Measurements from ENCODE around the gene RNASE13.
A peak's percentile ranks its signal among the peaks of the same experiment; 100 is the strongest.
"Not testable (repeated sequence)": the region's sequence is repeated elsewhere in the genome, so short reads cannot be mapped to it uniquely, and the experiment has no call there.

RNASE13 gene

DNA sequence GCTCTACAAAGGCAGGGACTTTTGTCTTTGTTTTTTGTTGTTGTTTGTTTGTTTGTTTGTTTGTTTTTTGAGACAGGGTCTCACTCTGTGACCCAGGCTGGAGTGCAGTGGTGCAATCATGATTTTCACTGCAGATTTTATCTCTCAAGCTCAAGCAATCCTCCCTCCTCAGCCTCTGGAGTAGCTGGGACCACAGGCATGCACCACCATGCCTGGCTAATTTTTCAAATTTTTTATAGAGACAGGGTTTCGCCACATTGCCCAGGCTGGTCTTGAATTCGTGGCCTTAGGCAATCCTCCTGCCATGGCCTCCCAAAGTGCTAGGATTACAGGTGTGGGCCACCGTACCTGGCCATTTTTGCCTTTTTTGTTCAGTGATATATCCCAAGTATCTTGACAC is 6.3 kb upstream of the RNASE13 start:
- DNase-seq, result not testable (repeated sequence)

DNA sequence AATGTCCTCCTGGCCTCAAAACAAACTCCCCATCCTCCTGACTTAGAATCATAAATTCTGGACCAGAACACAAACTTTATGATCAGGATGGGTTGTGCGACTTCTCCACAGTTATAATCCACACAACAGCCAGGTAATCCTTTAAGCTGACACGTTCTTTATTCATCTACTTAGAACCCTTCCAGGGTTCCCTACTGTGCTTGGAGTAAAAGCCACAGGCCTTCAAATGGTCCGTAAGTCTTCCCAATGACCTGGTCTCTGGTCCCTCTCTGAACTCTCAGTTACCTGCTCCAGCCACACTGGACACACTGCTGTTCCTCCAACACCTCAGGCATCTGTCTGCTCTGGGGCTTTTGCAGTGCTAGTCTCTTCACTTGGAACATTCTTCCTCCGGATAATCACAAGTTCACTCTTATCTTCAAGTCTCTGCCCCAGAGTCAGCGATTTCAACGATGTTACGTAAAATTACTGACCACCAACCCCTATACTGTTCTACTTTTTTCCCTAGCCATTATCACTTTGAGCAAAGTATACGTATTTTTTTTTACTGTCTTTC is 5.8 kb upstream of the RNASE13 start:
- no peak for DNase-seq

DNA sequence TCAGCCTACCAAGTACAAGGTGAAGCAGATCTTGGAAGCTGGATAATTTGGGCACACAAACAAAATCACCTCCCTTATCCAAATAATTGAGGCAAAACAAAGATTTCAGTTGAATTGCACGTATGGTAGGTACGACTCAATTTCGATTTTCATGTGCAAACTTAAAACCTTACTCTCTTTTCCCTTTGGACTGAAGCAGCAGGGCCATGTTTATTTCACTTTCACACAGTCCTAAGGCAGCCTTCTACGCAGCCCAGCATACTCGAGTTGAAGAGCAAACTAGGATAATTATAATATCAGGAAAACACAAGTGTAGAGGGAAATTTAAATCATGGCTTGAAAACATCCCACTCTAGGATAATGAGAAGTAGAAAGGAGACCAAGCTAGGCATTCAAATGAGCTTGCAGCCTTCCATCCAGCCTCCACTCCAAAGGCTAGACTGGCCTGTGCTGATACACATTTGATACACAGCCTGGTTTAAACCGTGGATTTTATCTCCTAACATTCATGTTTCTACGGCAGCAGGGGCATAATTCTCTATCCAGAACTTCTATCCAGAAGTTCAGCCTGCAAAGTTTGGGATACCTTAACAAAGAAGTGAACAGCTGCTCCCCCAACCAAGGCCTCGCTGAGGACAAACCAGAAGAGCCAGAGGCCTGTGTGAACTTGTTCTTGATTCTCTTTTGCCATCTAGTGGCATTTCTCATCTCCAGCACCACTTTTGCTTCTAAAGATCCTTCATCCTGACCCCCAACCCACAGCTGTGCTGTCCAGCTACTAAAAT is 5.2 kb upstream of the RNASE13 start:
- DNase-seq, result peak; percentile 59 to 61

DNA sequence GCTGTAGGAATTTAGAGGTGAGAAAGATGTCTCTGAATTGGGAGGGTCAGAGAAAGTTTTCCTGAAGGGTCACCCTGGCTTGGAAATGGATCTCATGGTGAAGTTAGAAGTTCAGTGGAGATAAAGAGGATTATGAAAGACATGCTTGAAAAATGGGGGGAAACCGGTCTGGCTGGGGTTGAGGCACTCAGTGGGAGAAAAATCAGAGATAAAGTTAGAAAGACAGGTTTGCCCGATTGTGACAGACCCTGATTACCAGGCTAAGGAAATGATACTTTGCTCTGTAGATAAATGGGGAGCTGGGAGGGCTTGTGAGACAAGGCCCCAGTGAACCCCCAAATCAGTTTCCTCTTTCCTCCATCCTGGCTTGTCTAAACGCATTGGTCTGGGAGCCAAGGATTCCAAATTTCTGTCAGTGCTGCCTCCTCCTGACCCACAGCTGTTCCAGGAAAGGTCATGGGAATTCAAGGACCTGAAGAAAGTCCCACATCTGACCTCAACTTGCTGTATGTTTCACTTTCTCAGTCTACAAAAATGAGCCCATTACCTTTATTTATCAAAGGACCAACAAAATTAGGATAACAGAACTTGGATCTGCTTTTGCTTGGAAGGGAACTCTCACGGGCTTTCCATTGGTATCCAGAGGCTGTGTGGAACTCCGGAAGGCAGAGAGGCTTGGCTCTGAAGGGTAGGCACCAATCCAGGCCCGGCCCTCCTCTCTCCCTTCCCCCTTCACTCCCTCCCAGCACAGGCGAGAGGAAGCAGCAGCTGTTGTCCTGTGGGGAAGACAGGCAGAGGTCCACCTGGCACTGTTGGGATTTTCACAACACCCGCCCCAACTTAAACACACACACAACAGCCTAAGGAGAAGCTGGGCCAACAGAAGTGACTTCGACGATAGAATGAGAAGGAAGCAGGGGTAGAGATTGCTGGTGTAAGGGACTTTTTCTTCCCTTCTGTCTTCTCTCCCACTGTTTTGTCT is 4.1 kb upstream of the RNASE13 start:
- no peak for DNase-seq

DNA sequence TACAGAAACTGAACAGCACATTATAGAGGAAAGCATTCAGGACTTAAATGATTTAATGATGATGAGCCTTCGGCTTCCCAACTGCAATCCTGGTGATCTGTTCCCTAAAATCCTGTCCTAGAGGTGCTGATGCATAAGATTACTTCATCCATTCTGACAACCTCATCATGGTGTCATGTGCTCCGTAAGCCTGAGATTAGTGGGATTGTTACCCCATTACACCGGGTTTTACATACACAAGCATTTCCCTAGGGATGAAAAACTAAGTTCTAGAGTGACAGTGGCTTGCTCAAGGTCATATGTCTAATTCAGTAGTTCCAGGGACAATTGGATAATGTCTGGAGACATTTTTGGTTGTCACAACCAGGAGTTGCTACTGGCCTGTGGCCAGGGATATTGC is 2.5 kb upstream of the RNASE13 start:
- DNase-seq, result no peak

DNA sequence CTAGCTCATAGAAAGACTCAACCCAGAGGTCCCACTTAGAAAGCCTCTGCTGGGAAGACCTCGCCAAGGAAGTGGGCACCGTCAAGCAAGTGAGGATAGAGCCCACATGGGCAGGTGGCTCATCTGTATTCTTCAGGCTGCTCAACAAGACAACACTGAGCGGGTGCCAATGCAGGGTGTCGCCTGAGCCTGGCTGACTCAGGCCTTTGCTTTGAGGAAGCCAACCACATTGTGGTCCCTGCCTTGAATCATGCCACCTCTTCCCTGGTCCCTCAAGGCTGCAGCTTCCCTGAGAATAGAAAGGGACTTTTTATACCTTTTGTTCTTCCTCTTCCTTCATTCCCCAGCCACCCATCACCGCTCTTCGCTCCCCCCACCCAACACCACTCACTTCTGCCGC is 2.1 kb upstream of the RNASE13 start:
- DNase-seq, result no peak

DNA sequence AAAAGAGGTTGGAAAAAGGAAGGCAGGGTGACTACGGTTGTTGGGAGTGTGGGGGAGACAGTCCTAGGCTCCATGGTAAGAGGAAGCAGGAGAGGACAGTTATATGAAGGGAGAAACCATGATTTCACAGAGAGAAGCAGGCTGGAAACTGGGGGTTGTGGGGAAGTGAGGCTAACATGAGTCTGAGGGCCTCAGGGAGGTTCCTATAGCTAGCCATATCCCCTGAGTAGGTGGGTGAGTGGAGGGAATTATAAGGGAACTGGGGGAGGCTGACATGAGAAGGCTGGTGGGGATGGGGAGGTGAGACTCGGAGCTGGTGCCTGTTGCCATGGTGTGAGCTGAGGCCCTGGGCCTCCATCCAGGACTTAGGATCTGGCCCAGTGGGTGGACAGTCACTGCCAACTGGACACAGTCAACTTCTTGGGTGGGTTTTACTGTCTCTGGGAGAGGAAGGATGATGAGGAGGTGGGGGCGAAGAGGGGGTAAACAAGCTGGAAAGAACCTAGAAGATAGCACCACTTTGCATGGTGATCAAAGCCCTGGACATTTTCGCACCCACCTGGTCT is 1.4 kb downstream of the RNASE13 start:
- no peak for DNase-seq

DNA sequence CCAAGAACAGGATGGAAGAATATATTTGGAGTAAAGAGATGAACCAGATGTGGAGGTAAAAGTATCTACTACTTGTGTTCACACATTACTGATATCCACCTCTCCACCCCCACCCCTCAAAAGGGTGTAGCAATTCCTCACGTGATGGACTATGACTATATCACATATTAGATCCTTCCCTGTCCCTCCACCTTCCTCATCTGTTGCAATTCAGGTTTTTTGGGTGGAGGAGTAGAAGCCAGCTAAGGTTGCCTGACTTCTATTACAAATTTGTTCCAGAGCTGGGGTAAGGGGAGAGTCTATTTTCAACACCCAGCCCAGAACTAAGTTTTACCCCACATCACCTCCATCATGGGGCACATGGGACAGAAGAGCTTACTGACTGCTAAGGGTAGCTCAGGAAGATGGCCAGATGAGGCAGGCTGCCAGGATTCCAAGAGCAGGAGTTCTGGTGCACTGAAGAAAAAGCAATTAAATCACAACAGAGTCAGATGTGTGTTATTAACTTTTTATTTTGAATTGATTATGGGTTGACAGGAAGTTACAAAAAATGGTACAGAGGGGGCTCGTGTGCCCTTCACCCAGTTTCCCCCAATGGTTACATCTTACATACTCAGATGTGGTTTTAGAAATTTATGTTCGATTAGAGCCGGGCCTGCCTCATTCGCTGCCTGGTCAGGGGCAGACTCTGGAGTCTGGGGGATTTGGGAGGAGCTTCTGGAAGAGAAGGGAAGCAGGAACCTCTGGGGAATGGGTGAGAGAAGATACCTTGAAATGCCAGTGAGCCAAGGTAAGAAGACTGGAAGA is 2.1 kb downstream of the RNASE13 start:
- DNase-seq, result no peak

DNA sequence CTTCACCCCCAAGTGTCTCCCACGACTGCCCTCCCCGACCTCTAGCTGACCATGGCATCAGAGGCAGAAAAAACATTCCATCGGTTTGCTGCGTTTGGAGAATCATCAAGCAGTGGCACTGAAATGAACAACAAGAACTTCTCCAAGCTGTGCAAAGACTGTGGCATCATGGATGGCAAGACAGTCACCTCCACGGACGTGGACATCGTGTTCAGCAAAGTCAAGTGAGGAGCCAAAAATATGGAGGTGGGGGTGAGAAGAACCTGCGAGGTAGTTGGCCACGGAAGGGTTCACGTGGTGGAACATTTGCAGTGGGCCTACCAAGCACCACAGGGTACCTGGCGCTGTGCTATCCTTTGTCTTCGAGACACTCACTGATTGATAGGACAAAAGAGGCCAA is 4.1 kb downstream of the RNASE13 start:
- no peak for DNase-seq

DNA sequence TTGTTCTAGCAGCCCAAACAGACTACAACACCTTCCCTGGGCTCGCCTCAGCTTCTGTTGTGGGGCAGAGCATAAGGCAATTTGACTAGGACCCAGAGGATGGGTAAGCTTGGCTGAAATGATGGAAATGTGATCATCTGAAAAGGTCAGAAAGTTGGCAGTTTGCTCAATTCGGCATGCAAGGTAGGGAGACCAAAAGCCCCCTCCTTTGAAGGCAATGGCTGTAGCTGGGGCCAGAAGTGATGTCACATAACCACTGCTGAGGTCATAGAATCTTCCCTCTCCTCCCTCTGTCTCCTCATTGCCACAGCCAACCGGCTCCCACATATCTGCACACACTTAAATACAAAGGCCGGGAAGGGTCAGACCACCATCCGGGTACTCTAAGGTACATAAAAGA is 4.7 kb downstream of the RNASE13 start, which contains the start of gene TPPP2:
Gene TPPP2 (plus strand): TSS at position 301 of the 400 bp plus-strand sequence. CDS start 365 bp downstream, outside the sequence.
- no peak for DNase-seq

DNA sequence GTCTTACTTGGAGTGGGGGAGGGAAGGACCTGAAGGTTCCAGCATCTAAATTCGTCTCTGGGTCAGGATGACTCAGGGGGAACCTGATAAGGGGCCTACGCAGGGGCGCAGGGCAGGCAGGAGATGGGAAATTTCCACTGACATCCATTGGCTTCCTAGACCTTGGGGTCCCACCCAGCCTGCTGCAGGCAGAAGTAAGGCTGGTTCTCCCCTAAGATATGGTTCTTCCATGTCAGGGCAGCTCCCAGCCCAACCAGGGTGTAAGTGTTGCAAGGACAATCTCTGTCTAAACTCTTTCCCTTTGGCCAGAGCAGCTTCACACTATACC is 7.7 kb downstream of the RNASE13 start:
- no peak for DNase-seq

DNA sequence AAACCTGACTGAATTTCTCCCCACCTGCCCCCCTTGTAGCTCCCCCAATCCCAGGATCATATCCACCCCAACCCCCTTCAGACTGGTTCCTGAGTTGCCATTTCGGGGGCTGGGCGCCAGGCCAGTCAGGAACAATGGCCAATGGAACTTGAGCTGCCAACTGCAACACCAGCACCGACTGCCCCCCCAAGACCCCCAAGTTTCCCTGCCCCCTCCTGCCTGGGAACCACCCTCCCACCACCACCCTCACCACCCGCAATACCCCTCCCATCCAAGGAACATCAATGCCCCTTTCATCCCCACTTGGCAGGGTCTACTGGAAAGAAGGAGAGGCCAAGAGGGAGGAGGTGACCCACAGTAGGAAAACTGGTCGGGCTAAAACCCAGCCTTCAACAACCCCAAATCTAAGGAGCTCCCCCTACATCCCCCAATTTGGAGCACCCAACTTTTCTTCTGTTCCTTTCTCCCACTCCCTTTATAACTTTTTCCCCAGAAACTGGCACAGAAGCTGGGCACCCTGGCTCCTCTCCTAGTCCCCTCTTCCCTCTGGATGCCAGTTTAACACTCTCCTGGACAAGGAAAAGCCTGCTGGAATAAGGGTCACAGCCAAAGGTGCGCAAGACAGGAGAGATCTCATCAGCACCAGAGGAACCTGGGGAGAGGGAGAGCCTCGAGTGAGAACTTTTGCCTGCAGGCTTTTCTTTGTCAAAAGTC is 8.2 kb downstream of the RNASE13 start:
- DNase-seq, result no peak

DNA sequence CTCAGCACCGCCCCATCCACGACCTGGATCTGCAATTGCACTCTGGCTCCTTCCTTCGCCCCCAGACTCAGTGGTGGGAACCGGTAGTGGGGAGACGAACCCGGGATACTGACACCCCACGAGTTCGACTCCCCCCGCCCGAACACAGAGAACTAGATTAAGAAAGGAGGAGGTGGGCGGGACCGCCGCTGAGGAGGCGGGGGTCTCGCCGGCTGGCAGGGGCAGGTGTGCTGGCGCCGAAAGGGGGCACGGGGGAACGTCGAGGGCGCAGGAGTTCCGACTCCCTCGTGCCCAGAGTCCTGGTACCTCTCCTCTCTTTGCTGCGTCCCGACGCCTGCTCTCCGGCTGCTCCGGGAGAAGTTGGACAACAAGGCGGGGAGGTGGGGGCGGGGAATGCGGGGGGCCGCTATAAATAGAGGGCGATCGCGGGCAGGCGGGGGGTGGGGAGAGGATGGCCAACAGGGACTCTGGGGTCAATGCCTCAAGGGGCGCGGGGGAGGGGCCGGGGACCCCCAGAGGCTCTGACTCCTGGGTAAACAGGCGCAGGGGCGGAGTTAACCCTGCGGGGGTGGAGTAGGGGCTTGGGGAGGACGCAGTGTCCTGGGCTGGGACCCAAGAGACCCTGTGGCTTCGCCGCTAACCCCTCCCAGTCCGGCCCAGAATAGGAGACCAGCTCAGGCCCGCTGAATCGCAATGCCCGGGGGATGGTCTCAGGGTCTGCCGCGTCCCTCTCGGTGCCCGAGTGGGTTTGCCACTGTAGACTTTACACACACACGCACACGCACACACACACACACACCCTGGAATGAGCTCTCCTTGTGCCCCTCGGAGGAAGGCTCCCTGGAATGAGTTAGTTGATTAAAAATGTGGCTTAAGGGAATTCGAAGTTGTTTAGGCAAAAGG is 9.0 kb downstream of the RNASE13 start:
- no peak for DNase-seq

DNA sequence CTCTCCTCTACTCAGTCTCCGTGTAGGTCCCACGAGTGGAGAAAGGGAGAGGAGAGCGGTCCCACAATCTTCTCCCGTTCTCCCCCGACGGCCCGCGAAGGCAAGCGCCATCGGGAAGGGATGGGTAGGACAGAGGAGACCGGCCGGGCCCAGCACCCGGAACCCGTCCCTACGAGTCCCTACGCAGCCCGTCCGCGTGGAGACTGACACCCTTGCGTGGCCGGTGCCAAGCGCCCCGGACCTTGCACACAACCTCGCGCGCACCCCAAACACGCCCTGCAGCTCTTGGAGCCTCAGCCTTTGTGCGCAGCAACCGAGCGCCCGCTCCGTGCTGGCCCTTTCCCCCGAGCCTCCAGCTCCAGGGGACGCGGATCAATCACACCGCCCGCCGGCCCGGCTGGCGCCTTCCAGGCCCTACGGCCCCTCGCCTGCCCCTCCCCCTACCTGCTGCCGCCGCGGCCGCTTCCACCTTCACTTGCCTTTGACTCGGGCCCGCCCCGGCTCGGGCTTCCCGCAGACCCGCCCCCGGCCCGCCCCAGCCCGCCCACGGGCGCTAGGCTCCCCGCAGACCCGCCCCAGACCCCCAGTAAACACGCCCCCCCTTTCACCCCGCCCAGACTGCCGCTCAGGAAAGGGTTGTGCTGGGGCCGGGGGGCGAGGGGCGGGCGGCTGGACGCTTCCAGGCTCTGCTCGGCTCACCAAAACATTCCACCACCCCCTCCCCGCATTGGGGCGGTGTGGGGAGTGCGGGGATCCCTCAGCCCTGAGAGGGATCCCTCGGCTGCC is 9.8 kb downstream of the RNASE13 start, which contains the start of gene NDRG2:
Gene NDRG2 (minus strand): TSS at position 477 of the 786 bp plus-strand sequence. CDS start 1,746 bp downstream, outside the sequence.
- DNase-seq, result no peak

DNA sequence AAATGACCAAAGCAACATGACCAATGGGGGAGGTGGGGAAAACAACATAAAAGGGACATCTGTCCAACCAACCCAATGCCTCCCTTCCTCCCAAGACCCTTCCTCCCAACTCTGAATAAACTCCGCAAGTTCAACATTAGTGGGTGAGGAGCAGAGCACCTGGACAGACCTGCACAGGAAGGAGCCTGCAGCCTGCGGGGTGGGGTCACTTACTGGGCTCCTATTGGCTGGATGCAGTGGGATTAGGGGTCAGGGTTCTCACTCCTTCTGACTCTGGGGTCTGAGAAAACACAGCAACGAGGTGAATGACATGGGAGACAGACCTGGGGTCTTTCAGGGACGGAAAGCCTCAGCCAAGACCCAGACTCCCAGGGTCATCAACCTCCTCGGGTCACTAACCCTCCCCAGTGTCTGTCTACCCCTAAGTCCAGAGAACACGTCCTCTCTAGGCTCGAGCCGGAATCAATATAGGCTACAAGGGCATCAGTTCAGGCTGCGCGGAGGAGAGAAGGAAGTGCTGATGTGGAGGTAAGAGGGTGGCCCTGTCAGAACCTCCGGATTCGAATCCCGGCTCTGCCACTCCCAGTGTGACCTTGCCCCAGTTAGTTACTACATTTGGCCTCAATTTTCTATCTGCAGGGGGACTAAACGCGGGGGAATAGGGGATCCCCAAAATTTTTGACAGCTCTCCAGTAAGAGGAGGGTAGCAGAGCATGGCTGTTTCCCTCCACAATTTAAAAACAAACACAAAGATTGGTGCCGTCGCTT is 10.6 kb downstream of the RNASE13 start:
- DNase-seq, result no peak

DNA sequence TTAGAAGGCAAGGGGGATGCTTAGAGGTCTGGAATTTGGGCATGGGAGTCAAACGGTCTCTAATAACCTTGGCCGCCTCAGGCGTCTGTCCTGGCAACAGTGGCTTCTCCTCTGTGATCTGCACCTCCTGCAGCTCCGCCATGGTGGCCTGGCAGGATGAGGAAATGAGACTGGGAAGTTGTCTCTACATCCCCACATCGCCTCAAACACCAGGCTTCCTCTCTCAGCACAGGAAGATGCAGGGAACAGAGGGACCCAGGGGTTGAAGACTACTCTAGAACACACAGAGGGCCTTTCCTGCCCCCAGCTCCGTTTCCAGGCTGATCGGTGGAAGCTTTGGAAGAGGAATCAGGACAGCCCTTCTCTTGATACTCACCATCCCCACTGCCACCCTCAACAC is 11.4 kb downstream of the RNASE13 start:
- DNase-seq, result no peak

DNA sequence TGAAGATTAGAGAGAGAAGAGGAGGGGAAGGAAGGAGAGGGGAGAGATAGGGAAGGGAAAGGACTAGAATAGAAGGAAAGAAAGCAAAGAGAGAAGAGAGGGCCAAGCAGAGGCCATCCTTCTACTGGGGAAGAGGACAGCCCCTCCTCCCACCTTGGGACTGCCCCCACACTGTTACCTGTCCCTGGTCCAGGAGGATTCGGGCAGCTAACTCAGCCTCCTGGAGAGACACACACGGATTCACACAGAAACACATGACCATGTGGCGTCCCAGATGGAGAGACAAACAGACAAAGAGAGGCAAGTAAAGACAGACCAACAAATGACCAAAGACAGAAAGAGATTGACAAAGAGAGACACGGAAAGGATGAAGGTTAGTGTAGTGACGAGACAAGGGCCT is 11.9 kb downstream of the RNASE13 start:
- DNase-seq, result no peak

DNA sequence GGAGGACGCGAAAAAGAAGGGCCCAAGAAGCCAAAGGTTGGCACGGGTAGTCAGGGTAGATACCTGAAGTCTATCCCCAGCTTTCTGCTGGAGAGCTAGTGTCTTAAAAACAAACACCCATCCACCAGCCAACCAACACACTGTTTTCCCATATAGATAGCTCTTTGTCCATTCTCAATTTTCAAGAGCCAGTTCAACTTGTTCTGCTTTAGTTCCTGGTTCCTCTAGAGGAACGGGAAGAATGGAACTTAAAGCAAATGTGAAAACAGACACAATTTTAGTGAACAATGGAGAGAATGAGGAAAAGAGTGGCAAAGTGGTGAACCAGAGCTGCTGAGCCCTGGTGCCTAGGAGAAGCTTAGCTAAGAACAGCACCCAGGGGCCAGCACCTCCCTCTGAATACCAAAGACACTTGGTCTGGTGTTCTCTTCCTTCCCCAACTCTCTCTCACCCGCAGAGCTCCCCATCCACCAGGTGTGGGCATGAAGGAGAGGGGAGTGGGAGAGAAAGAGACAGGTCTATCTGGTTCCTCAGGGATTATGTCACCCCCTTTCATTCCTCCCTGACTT is 13.5 kb downstream of the RNASE13 start:
- no peak for DNase-seq
